ENCODE measurements around the gene YDJC.
"Not testable (repeated sequence)": the region's sequence is repeated elsewhere in the genome, so short reads cannot be mapped to it uniquely, and the experiment has no call there.

YDJC gene

DNA sequence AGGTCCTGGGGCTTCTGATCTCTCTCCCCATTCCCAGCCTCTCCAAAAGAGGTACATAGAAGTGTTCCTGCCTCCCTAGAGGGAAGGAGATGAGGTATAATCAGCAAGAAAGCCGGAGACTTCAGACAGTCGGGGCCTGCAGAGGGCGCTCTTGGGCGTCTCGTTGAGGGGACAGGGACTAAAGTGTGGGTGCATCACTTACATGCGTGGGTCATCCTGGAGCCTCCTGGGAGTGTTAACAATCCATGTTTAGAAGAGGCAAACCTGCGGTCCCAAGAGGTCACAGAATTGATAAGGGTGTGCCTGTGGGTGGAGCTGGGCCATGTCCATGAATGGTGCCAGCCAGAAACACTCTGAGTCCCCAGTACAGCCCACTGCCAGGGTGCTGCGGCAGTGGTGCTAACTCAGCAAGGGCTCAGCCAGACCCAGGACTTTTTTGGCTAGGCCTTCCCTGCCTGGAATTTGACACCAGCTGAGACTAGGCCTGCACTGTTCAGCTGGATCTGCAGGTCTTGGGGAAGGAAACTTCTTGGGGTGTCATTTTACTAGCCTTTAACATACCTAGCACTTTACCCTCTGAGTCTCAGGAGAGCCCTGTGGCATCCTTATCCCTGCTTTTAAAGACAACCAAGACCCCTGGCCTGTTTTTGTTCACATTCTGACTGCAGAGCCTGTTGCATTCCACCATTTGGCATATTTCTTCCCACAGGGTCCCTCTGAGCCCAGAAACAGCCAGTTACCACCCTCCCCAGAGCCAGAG is 5.5 kb downstream of the YDJC start:
- H3K27ac ChIP-seq (ENCODE audit: low read depth, low read length), result no peak overlapping the region
- peaks cover 4% of the 10 kb centered on the region for H3K36me3 ChIP-seq (ENCODE audit: control insufficient read depth, insufficient read depth, low read length)
- no peak overlapping the region for H3K4me3 ChIP-seq (ENCODE audit: low read length)
- no peak overlapping the region for H3K9ac ChIP-seq (ENCODE audit: low read length)
- no peaks in the 10 kb centered on the region for H3K27me3 ChIP-seq (ENCODE audit: control insufficient read depth, insufficient read depth, low read length)
- peaks cover 4% of the 10 kb centered on the region for H3K4me1 ChIP-seq (ENCODE audit: control insufficient read depth, insufficient read depth, low read length)

DNA sequence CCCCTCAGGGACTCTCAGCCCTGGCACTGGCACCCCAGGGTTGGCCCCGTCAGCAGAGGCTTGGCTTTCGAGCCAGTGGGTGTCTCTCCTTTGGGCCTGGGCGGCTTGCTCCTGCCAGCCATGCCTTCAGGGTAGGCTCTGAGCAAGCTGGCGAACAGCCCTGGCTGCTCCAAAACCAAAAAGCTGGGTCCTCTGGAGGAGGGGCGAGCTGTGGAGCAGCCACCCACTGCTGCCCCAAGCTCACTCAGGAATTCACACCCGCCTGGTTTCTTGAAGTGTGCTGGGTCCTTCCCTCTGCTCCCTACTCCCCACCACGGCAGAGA is 6.2 kb downstream of the YDJC start:
- no peaks in the 10 kb centered on the region for H3K4me1 ChIP-seq (ENCODE audit: control insufficient read depth, insufficient read depth, low read length)
- no peak overlapping the region for H3K27ac ChIP-seq (ENCODE audit: low read depth, low read length)
- H3K4me3 ChIP-seq (ENCODE audit: low read length), result no peak overlapping the region
- no peaks in the 10 kb centered on the region for H3K27me3 ChIP-seq (ENCODE audit: control insufficient read depth, insufficient read depth, low read length)
- H3K36me3 ChIP-seq (ENCODE audit: control insufficient read depth, insufficient read depth, low read length), result peaks cover 6% of the 10 kb centered on the region
- H3K9ac ChIP-seq (ENCODE audit: low read length), result no peak overlapping the region

DNA sequence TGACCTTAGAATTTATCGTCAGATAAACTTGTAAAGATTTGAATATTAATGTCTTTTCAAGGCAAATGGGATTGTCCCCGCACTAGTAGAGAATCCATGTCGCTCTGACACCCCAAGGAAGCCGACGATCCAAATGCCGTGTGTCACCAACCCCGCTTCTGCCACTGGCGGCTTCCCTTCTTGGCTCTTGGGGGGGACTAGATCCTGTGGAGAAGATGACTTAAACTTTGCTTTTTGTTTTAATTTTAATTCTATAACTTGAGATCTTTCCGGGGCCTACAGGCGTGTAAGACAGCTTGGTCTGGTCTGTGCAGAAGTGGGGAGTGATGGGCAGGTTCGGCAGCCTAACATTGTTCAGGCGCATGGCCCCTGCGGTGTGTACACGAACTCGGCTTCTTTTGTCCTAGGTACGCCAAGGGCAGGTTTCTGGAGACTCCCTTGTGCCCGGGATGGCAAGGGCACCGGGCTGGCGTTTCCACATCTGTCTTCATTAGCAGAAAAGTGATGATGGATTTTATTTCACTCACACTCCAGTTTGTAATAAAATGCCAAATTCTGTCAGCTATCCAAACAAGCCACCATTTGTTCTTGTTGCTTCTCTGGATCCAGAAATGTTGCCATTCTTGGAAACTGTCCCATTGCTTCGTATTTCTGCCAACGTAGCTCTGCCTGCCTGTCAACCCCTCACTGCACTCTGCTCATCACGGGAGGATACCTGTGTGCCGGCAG is 6.7 kb downstream of the YDJC start:
- Histone ChIP-seq H3K27me3 (ENCODE audit: control insufficient read depth, insufficient read depth, low read length) (no peaks in the 10 kb centered on the region), H3K4me1 (ENCODE audit: control insufficient read depth, insufficient read depth, low read length) (no peaks in the 10 kb centered on the region), H3K9ac (ENCODE audit: low read length) (no peak overlapping the region), H3K27ac (ENCODE audit: low read depth, low read length) (no peak overlapping the region), H3K4me3 (ENCODE audit: low read length) (no peak overlapping the region), H3K36me3 (ENCODE audit: control insufficient read depth, insufficient read depth, low read length) (peaks cover 4% of the 10 kb centered on the region)

DNA sequence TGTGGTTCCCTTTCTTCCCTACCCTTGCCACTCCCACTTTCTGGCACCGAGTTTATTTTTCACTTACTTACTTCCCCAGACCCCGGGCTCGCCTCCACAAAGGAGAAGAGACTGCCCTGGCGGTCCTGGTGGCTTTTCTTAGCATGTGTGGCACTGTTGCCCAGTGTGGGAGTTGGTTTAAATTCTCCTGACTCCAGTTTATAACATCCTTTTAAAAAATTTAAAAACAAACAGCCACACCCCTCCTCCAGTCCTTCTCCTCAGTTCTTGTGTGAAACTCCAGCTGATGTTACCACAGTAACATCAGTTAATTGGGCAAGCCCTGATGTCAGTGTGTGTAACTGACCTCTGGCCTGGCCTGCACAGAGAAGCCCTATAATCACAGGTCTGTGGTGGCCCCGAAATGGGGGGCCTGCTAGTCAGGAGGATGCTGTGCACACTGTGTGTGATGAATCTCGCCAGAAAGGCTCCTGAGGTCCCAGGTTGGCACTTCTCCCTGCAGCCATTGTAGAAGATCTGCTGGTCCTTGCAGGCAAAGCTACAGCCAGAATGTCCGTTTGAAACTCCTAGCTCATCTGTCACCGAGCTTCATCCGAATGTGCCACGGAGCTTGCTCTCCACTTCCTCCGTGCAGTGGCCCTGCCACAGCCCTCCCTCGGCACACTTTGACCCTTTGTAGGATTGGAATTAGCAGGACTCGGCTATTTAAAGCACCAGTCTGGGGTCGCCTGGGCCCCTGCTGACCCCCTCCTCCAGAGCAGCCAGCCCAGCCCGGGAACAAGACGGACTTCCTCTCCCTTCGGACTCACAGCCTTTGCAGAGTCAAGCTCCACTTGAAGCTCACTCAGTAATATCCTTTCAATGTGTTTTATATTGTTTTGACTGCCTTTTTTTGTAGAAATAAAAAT is 7.6 kb downstream of the YDJC start:
- Histone ChIP-seq H3K27ac (ENCODE audit: low read depth, low read length) (no peak overlapping the region), H3K4me3 (ENCODE audit: low read length) (no peak overlapping the region), H3K27me3 (ENCODE audit: control insufficient read depth, insufficient read depth, low read length) (no peaks in the 10 kb centered on the region), H3K4me1 (ENCODE audit: control insufficient read depth, insufficient read depth, low read length) (no peaks in the 10 kb centered on the region), H3K36me3 (ENCODE audit: control insufficient read depth, insufficient read depth, low read length) (peaks cover 3% of the 10 kb centered on the region), H3K9ac (ENCODE audit: low read length) (no peak overlapping the region)

DNA sequence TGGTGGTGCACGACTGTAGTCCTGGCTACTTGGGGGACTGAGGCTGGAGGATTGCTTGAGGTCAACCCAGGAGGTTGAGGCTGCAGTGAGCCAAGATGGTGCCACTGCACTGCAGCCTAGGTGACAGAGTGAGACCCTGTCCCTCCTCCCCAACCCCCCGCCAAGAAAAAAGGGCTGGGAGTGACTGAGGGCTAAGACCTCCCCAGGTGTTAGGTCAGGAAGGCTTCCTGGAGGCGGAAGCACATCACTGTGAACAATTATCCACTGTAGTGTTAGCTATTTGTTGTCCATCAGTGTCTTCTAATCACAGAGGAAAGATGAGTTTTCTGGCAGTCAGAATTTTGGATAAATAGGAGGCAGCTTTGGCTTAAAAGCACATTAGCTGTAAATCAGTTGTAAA is 8.8 kb downstream of the YDJC start:
- Histone ChIP-seq H3K27ac (ENCODE audit: low read depth, low read length) (no peak overlapping the region), H3K4me1 (ENCODE audit: control insufficient read depth, insufficient read depth, low read length) (no peaks in the 10 kb centered on the region), H3K36me3 (ENCODE audit: control insufficient read depth, insufficient read depth, low read length) (peaks cover 3% of the 10 kb centered on the region), H3K9ac (ENCODE audit: low read length) (no peak overlapping the region), H3K27me3 (ENCODE audit: control insufficient read depth, insufficient read depth, low read length) (no peaks in the 10 kb centered on the region), H3K4me3 (ENCODE audit: low read length) (no peak overlapping the region)

DNA sequence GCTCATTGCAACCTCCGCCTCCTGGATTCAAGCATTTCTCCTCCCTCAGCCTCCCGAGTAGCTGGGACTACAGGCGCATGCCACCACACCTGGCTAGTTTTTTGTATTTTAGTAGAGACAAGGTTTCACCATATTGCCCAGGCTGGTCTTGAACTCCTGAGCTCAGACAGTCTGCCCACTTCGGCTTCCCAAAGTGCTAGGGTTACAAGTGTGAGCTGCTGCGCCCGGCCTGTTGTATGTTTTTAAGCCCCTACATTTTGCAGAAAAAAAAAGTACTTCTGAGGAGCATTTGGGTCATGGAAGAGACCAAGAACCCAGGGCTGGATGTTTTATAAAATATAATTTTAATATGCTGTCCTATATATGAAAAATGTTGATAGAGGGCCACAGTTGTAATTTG is 12.5 kb downstream of the YDJC start:
- not testable (repeated sequence) for H3K4me3 ChIP-seq (ENCODE audit: low read length); H3K9ac ChIP-seq (ENCODE audit: low read length); H3K4me1 ChIP-seq (ENCODE audit: control insufficient read depth, insufficient read depth, low read length); H3K36me3 ChIP-seq (ENCODE audit: control insufficient read depth, insufficient read depth, low read length); H3K27ac ChIP-seq (ENCODE audit: low read depth, low read length); H3K27me3 ChIP-seq (ENCODE audit: control insufficient read depth, insufficient read depth, low read length)

DNA sequence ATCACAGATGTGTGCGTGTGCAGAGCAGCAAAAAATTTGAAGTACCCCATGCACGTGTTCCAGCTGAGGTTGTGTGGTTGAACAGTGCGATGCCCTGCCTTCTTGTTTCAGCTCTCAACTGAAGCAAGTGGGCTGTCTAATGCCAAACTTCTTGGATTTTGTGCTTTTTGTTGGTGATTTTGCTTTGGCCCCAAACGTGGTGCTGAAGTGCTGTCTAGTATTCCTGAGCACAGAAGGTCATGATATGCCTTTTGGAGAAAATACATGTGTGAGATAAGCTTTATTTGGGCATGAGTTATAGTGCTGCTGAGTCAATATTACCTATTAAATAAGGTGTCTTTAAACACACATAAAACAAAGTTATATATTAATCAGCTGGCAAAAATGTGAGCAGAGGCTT is 14.1 kb downstream of the YDJC start:
- H3K4me3 ChIP-seq (ENCODE audit: low read length), result no peak overlapping the region
- H3K4me1 ChIP-seq (ENCODE audit: control insufficient read depth, insufficient read depth, low read length), result no peaks in the 10 kb centered on the region
- H3K9ac ChIP-seq (ENCODE audit: low read length), result no peak overlapping the region
- H3K36me3 ChIP-seq (ENCODE audit: control insufficient read depth, insufficient read depth, low read length), result peaks cover 8% of the 10 kb centered on the region
- no peaks in the 10 kb centered on the region for H3K27me3 ChIP-seq (ENCODE audit: control insufficient read depth, insufficient read depth, low read length)
- no peak overlapping the region for H3K27ac ChIP-seq (ENCODE audit: low read depth, low read length)

DNA sequence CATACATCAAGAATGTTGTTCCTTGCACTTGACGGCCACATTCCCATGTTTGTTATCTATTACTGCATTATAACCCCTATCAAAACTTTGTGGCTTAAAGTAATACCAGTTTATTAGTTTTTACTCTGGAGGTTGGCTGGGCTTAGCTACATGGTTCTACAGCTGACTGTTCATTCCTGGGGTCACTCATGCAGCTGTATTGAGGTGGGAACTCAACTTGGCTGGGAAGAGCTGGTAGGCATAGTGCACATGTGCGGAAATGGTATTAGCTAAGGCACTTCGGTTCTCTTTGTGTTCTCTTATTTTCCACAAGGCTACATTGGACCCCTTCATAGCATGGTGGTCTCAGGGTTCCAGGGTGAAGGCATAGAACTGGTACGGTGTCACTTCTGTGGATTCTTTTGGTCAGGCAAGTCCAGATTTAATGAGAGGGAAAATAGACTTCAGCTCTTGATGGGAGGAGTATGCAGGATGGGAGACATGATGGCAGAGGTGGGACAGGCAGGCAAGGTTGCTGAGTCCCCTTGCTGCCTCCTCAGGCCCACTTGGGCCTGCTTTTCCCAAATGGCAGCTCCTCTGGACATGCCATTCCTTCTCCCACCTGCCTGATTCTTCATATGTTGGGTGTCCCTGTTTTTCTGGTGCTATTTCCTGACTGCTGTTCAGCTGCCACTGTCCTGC is 16.1 kb downstream of the YDJC start:
- Histone ChIP-seq H3K27me3 (ENCODE audit: control insufficient read depth, insufficient read depth, low read length) (no peaks in the 10 kb centered on the region), H3K9ac (ENCODE audit: low read length) (no peak overlapping the region), H3K36me3 (ENCODE audit: control insufficient read depth, insufficient read depth, low read length) (peaks cover 5% of the 10 kb centered on the region), H3K27ac (ENCODE audit: low read depth, low read length) (no peak overlapping the region), H3K4me3 (ENCODE audit: low read length) (no peak overlapping the region), H3K4me1 (ENCODE audit: control insufficient read depth, insufficient read depth, low read length) (no peaks in the 10 kb centered on the region)

DNA sequence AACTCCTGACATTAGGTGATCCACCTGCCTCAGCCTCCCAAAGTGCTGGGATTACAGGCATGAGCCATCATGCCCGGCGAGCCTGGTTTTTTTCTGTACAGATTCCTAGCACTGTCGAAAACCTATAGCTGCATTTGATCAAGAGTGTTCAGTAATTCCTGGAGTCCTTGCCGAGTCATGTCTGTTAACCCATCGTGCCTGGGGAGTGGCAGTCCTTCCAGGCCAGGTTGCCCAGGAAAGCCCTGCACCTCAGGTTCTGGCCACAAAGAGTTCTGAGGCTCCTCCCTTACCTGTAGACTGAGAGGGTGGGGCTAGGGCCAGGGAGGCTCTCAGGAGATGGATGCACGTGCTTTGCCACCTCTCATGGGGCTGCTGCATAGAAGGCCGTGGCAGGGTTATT is 17.0 kb downstream of the YDJC start:
- Histone ChIP-seq H3K36me3 (ENCODE audit: control insufficient read depth, insufficient read depth, low read length) (peaks cover 5% of the 10 kb centered on the region), H3K9ac (ENCODE audit: low read length) (no peak overlapping the region), H3K27me3 (ENCODE audit: control insufficient read depth, insufficient read depth, low read length) (no peaks in the 10 kb centered on the region), H3K4me1 (ENCODE audit: control insufficient read depth, insufficient read depth, low read length) (no peaks in the 10 kb centered on the region), H3K4me3 (ENCODE audit: low read length) (no peak overlapping the region), H3K27ac (ENCODE audit: low read depth, low read length) (no peak overlapping the region)

DNA sequence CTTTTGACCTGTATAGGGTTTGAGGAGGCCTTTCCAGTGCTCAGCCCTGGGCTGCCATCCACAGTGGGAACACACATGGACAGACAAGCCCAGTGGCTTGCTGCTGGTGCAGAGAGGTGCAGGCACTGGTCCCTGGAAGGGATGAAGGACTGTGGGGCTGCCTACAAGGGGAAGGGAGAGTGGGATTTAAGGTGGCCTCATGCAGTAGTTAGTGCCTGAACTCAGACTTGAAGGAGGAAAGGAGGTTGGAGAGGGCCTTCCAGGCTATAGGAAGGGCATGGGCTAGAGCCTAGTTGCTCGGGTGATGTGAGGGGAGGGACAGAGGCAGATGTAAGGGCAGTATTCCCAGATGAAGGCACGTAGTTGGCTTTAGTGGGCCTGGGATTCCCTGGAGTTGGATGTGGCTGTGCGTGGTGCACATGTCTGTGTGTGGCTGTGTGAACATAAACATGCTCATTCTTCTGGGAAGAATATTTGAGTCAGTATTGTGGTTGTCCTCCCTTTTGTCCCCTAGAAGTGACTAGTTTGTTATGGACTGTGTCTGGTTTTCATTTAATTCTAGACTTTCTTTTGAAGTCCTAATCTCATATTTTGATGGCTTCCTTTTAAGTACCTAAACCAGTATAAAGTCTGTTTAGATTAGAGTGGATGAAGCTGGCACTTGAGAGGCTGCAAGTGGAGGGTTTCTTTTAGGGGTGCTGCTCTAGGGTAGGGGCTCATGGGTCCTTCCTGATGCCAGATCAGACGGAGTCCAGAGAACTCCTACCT is 18.4 kb downstream of the YDJC start:
- Histone ChIP-seq H3K4me3 (ENCODE audit: low read length) (no peak overlapping the region), H3K4me1 (ENCODE audit: control insufficient read depth, insufficient read depth, low read length) (no peaks in the 10 kb centered on the region), H3K27ac (ENCODE audit: low read depth, low read length) (no peak overlapping the region), H3K36me3 (ENCODE audit: control insufficient read depth, insufficient read depth, low read length) (peaks cover 5% of the 10 kb centered on the region), H3K9ac (ENCODE audit: low read length) (no peak overlapping the region), H3K27me3 (ENCODE audit: control insufficient read depth, insufficient read depth, low read length) (no peaks in the 10 kb centered on the region)

DNA sequence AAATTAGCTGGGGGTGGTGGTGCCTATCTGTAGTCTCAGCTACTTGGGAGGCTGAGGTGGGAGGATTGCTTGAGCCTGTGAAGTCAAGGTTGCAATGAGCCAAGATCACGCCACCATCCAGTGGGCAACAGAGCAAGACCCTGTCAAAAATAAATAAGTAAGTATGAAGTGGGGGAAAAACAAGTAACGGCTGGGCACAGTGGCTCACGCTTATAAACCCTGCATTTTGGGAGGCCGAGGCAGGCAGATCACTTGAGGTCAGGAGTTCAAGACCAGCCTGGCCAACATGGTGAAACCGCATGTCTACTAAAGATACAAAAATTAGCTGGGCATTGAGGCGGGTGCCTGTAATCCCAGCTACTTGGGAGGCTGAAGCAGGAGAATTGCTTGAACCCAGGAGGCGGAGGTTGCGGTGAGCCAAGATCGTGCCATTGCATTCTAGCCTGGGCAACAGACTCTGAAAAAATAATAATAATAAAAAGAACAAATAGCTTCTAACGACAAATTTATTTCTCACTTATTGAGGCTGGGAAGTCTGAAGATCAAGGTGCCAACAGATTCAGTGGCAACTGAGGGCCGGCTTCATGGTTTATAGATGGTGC is 20.2 kb downstream of the YDJC start:
- not testable (repeated sequence) for H3K4me1 ChIP-seq (ENCODE audit: control insufficient read depth, insufficient read depth, low read length); H3K27ac ChIP-seq (ENCODE audit: low read depth, low read length); H3K4me3 ChIP-seq (ENCODE audit: low read length); H3K9ac ChIP-seq (ENCODE audit: low read length); H3K27me3 ChIP-seq (ENCODE audit: control insufficient read depth, insufficient read depth, low read length); H3K36me3 ChIP-seq (ENCODE audit: control insufficient read depth, insufficient read depth, low read length)
